Gastrocnemius medialis (tissue), 4 donors: ENCODE data around the gene SEH1L.

Experiments used
- CTCF ChIP-seq, 5 experiments: fragments of 450-650 bp in 3 of 5; fragments of 200-600 bp in 2 of 5; sonication (generic) in 2 of 5; IDR thresholded peaks in 4 of 5; conservative IDR thresholded peaks in 1 of 5; 1 replicate in 4 of 5; 2 replicates in 1 of 5; pipeline ENCODE4 v1.5.1; 2016 to 2019; ENCODE audit warnings: antibody characterized with exemption in 5 of 5, mild to moderate bottlenecking in 3 of 5, moderate library complexity in 3 of 5
- POLR2A ChIP-seq, 2 donors: fragments of 450-650 bp; IDR thresholded peaks; one replicate each; pipeline ENCODE4 v1.6.1; 2017; ENCODE audit warnings: antibody characterized with exemption in 2 of 2, mild to moderate bottlenecking in 2 of 2, moderate library complexity in 2 of 2

GRCh38 chr18:12991821-12992179 is 44.0 kb downstream of the SEH1L start:
- TF ChIP-seq POLR2A (IDR thresholded peaks at IDR 0.05) (no peak), CTCF (IDR thresholded peaks at IDR 0.05 in 4 of 5, conservative IDR thresholded peaks at IDR 0.05 in 1 of 5) (no peak)
